HEK293 (cell line): ENCODE measurements around the gene PRICKLE1.

Experiments used
- CTCF ChIA-PET: fragments of 350-600 bp; formaldehyde crosslinking; extraction: SDS; loops from one replicate; lab custom pipeline; 2021; ENCODE audit warnings: antibody characterized with exemption; lab: Yijun Ruan, JAX
- POLR2A ChIA-PET: fragments of 300-600 bp; formaldehyde crosslinking; extraction: SDS; loops from one replicate; lab custom pipeline; 2020; ENCODE audit warnings: antibody characterized with exemption, inconsistent platforms; lab: Yijun Ruan, JAX
- H3K27ac ChIP-seq: fragments of 200-500 bp; sonication (Bioruptor generic); 2 replicates; pipeline ENCODE4 v1.5.1; 2014; ENCODE audit warnings: low read depth, low read length, control low read depth, inconsistent platforms; ENCODE audit errors: extremely low read depth
- H3K36me3 ChIP-seq, 2 experiments: fragments of 200-500 bp in 1 of 2; sonication (Bioruptor generic) in 1 of 2; 1 replicate in 1 of 2; 2 replicates in 1 of 2; pipeline ENCODE4 v1.5.1; 2014 to 2017; ENCODE audit warnings: inconsistent platforms in 2 of 2, low read length in 2 of 2; ENCODE audit not compliant: control insufficient read depth in 2 of 2, insufficient read depth in 1 of 2
- H3K4me1 ChIP-seq: fragments of 200-500 bp; sonication (Bioruptor generic); 2 replicates; pipeline ENCODE4 v1.5.1; 2014; ENCODE audit warnings: mild to moderate bottlenecking, low read length, inconsistent platforms; ENCODE audit not compliant: control insufficient read depth, insufficient read depth
- H3K4me3 ChIP-seq: 2 replicates; pipeline ENCODE4 v1.5.1; 2011; ENCODE audit warnings: low read depth, mild to moderate bottlenecking, control low read depth, low read length, moderate library complexity
- H3K9me3 ChIP-seq: fragments of 200-500 bp; sonication (Bioruptor generic); 2 replicates; pipeline ENCODE4 v1.5.1; 2014; ENCODE audit warnings: low read depth, low read length, inconsistent platforms; ENCODE audit not compliant: control insufficient read depth, insufficient read depth
- GLI2 ChIP-seq: fragments of 450-650 bp; formaldehyde crosslinking; IDR thresholded peaks from 2 replicates; pipeline ENCODE4; 2017; ENCODE audit warnings: missing biosample characterization, missing genetic modification characterization, low read depth, borderline replicate concordance
- ZFHX2 ChIP-seq: fragments of 450-650 bp; formaldehyde crosslinking; conservative IDR thresholded peaks from 2 replicates; pipeline ENCODE4 v1.5.1; 2016; ENCODE audit warnings: missing biosample characterization, missing genetic modification characterization
- ZNF146 ChIP-seq: fragments of 450-650 bp; formaldehyde crosslinking; IDR thresholded peaks from 2 replicates; pipeline ENCODE4 v1.5.1; 2016; ENCODE audit warnings: missing biosample characterization, missing genetic modification characterization
- ZNF16 ChIP-seq: fragments of 450-650 bp; formaldehyde crosslinking; IDR thresholded peaks from 2 replicates; pipeline ENCODE4 v1.5.1; 2016; ENCODE audit warnings: low read depth, missing biosample characterization, missing genetic modification characterization
- ZNF2 ChIP-seq: fragments of 450-650 bp; formaldehyde crosslinking; IDR thresholded peaks from 2 replicates; pipeline ENCODE4 v1.5.1; 2016; ENCODE audit warnings: missing biosample characterization, missing genetic modification characterization
- ZNF211 ChIP-seq: fragments of 450-650 bp; formaldehyde crosslinking; IDR thresholded peaks from 2 replicates; pipeline ENCODE4 v1.5.1; 2016; ENCODE audit warnings: low read depth, missing biosample characterization, missing genetic modification characterization
- ZNF366 ChIP-seq: fragments of 450-650 bp; formaldehyde crosslinking; conservative IDR thresholded peaks from 2 replicates; pipeline ENCODE4 v1.5.1; 2016; ENCODE audit warnings: missing biosample characterization, missing genetic modification characterization
- ZNF530 ChIP-seq: fragments of 450-650 bp; formaldehyde crosslinking; IDR thresholded peaks from 2 replicates; pipeline ENCODE4 v1.5.1; 2016; ENCODE audit warnings: low read depth, missing biosample characterization, missing genetic modification characterization
- ZNF561 ChIP-seq: fragments of 450-650 bp; IDR thresholded peaks from 2 replicates; pipeline ENCODE4 v1.5.1; 2018; ENCODE audit warnings: missing biosample characterization, missing genetic modification characterization, borderline replicate concordance
- ZNF596 ChIP-seq: fragments of 450-650 bp; IDR thresholded peaks from 2 replicates; pipeline ENCODE4 v1.5.0; 2018; ENCODE audit warnings: missing biosample characterization, mild to moderate bottlenecking, missing genetic modification characterization, moderate library complexity
- ZNF629 ChIP-seq: fragments of 450-650 bp; formaldehyde crosslinking; IDR thresholded peaks from 2 replicates; pipeline ENCODE4 v1.5.1; 2017; ENCODE audit warnings: missing biosample characterization, missing genetic modification characterization
- ZNF792 ChIP-seq: fragments of 450-650 bp; formaldehyde crosslinking; IDR thresholded peaks from 2 replicates; pipeline ENCODE4 v1.5.1; 2016; ENCODE audit warnings: missing biosample characterization, missing genetic modification characterization
- ZNF843 ChIP-seq: fragments of 450-650 bp; formaldehyde crosslinking; IDR thresholded peaks from 2 replicates; pipeline ENCODE4 v1.5.1; 2016; ENCODE audit warnings: missing biosample characterization, missing genetic modification characterization
- TF ChIP-seq, protein P1 (sequence below): fragments of 450-650 bp; formaldehyde crosslinking; IDR thresholded peaks from 2 replicates; pipeline ENCODE4 v1.5.1; 2017; ENCODE audit warnings: missing biosample characterization, missing genetic modification characterization
- TF ChIP-seq, protein P2 (sequence below): fragments of 450-650 bp; formaldehyde crosslinking; IDR thresholded peaks from 2 replicates; pipeline ENCODE4 v1.5.1; 2016; ENCODE audit warnings: missing biosample characterization, missing genetic modification characterization

PRICKLE1 gene

DNA sequence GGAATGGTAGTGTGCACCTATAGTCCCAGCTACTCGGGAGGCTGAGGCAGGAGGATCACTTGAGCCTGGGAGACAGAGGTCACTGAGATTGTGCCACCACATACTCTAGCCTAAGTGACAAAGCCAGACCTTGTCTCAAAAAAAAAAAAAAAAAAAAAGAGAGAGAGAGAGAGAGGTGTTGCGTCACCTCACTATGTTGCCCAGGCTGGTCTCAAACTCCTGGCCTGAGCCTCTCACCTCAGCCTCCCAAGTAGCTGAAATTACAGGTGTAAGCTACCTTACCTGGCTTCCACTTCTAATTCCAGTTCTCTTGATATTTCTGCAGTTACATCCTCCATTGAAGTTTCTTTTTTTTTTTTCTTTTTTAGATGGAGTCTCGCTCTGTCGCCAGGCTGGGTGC lies 94.3 kb downstream of the PRICKLE1 start:
- no peak overlapping the region for H3K27ac ChIP-seq
- TF ChIP-seq ZNF596 (tag by site-specific recombination) (0 out of 2 replicates have a peak, but pooled peaks have one; percentile 6), ZNF530 (tag by site-specific recombination) (no peak)
- H3K4me3 ChIP-seq = no peak overlapping the region
- no peaks in the 10 kb centered on the region for H3K9me3 ChIP-seq
- H3K4me1 ChIP-seq = no peaks in the 10 kb centered on the region
- no peaks in the 10 kb centered on the region; a peak in 1 of 3 replicates for H3K36me3 ChIP-seq
- ChIA-PET CTCF (interaction anchor here (0.7 kb wide), 1 partner anchor 12 kb away, joined by 9 read pairs; no protein-coding TSS in a partner anchor), POLR2A (no interaction called here)

DNA sequence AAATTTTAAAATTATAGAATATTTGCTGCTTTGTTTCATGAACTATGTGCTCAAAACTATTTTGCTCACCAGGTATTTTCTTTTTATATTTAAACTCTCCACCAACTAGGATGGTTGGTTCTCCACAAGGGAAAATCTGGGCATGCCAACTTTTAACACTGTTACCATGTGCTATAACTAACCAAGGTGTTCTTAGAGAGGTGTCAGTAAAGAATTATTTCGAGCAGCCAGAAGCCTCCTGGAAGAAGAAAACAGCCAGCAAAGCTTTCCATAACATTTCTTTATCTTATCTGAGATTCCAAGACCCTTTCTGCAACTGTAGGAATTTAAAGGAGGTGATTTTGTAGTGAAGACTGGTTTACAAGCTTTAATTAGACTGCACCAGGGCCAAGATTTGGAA lies 97.3 kb downstream of the PRICKLE1 start:
- TF ChIP-seq ZNF2 (tag by site-specific recombination) (no peak), ZNF366 (no peak), ZNF843 (tag by site-specific recombination) (no peak), ZNF211 (tag by site-specific recombination) (no peak), ZNF629 (tag by site-specific recombination) (no peak), ZNF146 (tag by site-specific recombination) (no peak)
- TF ChIP-seq, protein P1, sequence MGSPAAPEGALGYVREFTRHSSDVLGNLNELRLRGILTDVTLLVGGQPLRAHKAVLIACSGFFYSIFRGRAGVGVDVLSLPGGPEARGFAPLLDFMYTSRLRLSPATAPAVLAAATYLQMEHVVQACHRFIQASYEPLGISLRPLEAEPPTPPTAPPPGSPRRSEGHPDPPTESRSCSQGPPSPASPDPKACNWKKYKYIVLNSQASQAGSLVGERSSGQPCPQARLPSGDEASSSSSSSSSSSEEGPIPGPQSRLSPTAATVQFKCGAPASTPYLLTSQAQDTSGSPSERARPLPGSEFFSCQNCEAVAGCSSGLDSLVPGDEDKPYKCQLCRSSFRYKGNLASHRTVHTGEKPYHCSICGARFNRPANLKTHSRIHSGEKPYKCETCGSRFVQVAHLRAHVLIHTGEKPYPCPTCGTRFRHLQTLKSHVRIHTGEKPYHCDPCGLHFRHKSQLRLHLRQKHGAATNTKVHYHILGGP (tag by site-specific recombination) = no peak
- ChIA-PET CTCF (interaction anchor here (0.6 to 0.9 kb wide), 2 partner anchors 9 to 1187 kb away, joined by 3 read pairs; no protein-coding TSS in a partner anchor), POLR2A (no interaction called here)
- H3K27ac ChIP-seq = no peak overlapping the region
- H3K9me3 ChIP-seq = no peaks in the 10 kb centered on the region
- no peaks in the 10 kb centered on the region for H3K4me1 ChIP-seq
- H3K36me3 ChIP-seq = no peaks in the 10 kb centered on the region; a peak in 1 of 3 replicates
- H3K4me3 ChIP-seq = no peak overlapping the region

DNA sequence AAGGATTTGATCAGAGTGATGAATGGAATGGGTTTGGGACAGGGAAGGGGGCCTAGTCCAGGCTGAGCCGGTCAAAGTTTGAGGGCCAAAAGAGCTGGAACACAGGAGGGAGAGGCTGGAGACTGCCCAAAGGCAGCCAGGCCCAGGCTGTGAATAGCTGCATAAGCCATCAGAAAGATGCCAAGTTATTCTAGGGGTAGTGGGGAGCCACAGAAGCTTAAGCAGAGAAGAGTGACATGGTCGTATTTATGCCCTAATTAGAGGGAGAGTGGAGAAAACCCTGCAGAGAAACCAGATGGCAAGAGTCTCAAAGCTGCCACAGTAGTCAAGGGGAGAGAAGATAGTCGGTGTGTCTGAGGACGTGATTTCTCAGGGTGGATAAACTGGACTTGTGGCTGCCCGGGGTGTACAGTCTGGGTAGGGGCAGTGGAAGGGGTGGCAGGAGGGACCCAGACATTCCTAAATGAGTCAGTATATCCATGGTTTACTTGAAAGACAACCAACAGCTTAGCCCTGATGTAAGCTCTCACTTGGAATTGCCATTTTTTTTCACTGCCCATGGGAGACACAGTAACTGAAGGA lies 99.2 kb downstream of the PRICKLE1 start:
- no peak overlapping the region for H3K4me3 ChIP-seq
- H3K9me3 ChIP-seq = no peaks in the 10 kb centered on the region
- 0 out of 2 replicates have a peak, but pooled peaks have one; percentile 29 for TF ChIP-seq ZNF16 (tag by site-specific recombination)
- TF ChIP-seq GLI2 (tag by site-specific recombination) = no peak
- no peaks in the 10 kb centered on the region; the same call in 1 of the 2 replicates for H3K4me1 ChIP-seq
- no peaks in the 10 kb centered on the region; a peak in 1 of 3 replicates for H3K36me3 ChIP-seq
- CTCF ChIA-PET = interaction anchor here (0.7 to 1.5 kb wide), 2 partner anchors 8 to 1028 kb away, joined by 3 read pairs; no protein-coding TSS in a partner anchor
- POLR2A ChIA-PET = interaction anchor here (0.6 kb wide), 1 partner anchor 93 kb away, joined by 3 read pairs; no protein-coding TSS in a partner anchor
- H3K27ac ChIP-seq = no peak overlapping the region

DNA sequence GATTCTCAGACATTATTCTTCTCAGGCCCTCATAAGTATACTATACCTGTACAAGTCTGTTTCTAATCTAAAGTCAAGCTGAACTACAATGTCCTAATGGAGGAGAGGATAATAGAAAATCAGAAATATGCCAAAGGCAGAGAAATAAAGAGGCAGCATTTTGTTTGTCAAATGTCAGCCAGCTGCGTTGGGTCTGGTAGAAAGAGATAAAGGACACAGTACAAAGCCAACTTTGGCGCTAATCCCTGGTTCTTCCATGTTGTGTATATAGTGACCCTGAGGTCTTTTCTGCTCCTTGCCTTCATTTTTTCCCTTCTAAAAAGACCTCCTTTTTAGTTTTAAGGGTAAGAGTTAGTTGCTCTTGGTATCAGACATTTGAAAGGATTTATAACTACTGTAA lies 103.1 kb downstream of the PRICKLE1 start:
- H3K9me3 ChIP-seq = no peaks in the 10 kb centered on the region
- peaks cover 11% of the 10 kb centered on the region for H3K4me1 ChIP-seq
- ChIA-PET POLR2A (no interaction called here), CTCF (no interaction called here)
- H3K4me3 ChIP-seq = no peak overlapping the region
- TF ChIP-seq ZNF792 (tag by site-specific recombination) (no peak), ZFHX2 (tag by site-specific recombination) (no peak), ZNF561 (no peak), ZNF596 (tag by site-specific recombination) (no peak)
- TF ChIP-seq, protein P2, sequence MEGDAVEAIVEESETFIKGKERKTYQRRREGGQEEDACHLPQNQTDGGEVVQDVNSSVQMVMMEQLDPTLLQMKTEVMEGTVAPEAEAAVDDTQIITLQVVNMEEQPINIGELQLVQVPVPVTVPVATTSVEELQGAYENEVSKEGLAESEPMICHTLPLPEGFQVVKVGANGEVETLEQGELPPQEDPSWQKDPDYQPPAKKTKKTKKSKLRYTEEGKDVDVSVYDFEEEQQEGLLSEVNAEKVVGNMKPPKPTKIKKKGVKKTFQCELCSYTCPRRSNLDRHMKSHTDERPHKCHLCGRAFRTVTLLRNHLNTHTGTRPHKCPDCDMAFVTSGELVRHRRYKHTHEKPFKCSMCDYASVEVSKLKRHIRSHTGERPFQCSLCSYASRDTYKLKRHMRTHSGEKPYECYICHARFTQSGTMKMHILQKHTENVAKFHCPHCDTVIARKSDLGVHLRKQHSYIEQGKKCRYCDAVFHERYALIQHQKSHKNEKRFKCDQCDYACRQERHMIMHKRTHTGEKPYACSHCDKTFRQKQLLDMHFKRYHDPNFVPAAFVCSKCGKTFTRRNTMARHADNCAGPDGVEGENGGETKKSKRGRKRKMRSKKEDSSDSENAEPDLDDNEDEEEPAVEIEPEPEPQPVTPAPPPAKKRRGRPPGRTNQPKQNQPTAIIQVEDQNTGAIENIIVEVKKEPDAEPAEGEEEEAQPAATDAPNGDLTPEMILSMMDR = no peak
- TF ChIP-seq, all 188 proteins: peak for 0
- Histone ChIP-seq H3K27ac (no peak overlapping the region), H3K36me3 (no peaks in the 10 kb centered on the region)
